Endothelial cell of umbilical vein (primary cell): ENCODE data around the gene MISP.
"Not testable (repeated sequence)": the region's sequence is repeated elsewhere in the genome, so short reads cannot be mapped to it uniquely, and the experiment has no call there.

Source experiments
- EZH2 ChIP-seq: IDR thresholded peaks from 2 replicates; pipeline ENCODE4 v1.6.1; 2012; ENCODE audit warnings: borderline replicate concordance, low read depth, mild to moderate bottlenecking, moderate library complexity, low read length, inconsistent platforms; ENCODE audit not compliant: severe bottlenecking
- GATA2 ChIP-seq: IDR thresholded peaks from 2 replicates; pipeline ENCODE4 v1.7.0; 2011; ENCODE audit warnings: low read depth, mild to moderate bottlenecking, moderate library complexity, mixed read lengths, low read length; ENCODE audit not compliant: insufficient read length, insufficient read depth
- JUN ChIP-seq: IDR thresholded peaks from 2 replicates; pipeline ENCODE4 v1.6.1; 2011; ENCODE audit warnings: borderline replicate concordance, low read depth; ENCODE audit not compliant: insufficient read length, insufficient read depth
- MAX ChIP-seq: IDR thresholded peaks from 2 replicates; pipeline ENCODE4 v1.6.1; 2011; ENCODE audit not compliant: insufficient read depth, insufficient read length
- MYC ChIP-seq: IDR thresholded peaks from one replicate; pipeline ENCODE4 v1.6.1; 2011; ENCODE audit warnings: mild to moderate bottlenecking, low read depth, low read length
- POLR2A ChIP-seq: IDR thresholded peaks from 2 replicates; pipeline ENCODE4 v1.6.1; 2012; ENCODE audit warnings: low read depth, mild to moderate bottlenecking, control low read depth, low read length
- POLR2AphosphoS5 ChIP-seq: IDR thresholded peaks from 2 replicates; pipeline ENCODE4 v1.6.1; 2012; ENCODE audit warnings: low read depth, mild to moderate bottlenecking, control low read depth, low read length, moderate library complexity; ENCODE audit not compliant: insufficient read depth
- TF ChIP-seq, protein P1 (sequence below), 2 donors: IDR thresholded peaks; 1 replicate in 1 of 2; 2 replicates in 1 of 2; pipeline ENCODE4 v1.5.1; 2011; ENCODE audit warnings: low read length in 2 of 2, mild to moderate bottlenecking in 2 of 2, moderate library complexity in 2 of 2, control low read depth in 1 of 2, inconsistent platforms in 1 of 2, low read depth in 1 of 2; ENCODE audit not compliant: insufficient read depth in 1 of 2; ENCODE audit errors: extremely low read depth in 1 of 2

- not testable (repeated sequence) for TF ChIP-seq JUN, POLR2AphosphoS5, MAX, EZH2, MYC, POLR2A, GATA2
- TF ChIP-seq, protein P1, sequence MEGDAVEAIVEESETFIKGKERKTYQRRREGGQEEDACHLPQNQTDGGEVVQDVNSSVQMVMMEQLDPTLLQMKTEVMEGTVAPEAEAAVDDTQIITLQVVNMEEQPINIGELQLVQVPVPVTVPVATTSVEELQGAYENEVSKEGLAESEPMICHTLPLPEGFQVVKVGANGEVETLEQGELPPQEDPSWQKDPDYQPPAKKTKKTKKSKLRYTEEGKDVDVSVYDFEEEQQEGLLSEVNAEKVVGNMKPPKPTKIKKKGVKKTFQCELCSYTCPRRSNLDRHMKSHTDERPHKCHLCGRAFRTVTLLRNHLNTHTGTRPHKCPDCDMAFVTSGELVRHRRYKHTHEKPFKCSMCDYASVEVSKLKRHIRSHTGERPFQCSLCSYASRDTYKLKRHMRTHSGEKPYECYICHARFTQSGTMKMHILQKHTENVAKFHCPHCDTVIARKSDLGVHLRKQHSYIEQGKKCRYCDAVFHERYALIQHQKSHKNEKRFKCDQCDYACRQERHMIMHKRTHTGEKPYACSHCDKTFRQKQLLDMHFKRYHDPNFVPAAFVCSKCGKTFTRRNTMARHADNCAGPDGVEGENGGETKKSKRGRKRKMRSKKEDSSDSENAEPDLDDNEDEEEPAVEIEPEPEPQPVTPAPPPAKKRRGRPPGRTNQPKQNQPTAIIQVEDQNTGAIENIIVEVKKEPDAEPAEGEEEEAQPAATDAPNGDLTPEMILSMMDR (IDR thresholded peaks at IDR 0.05; ENCODE audit: extremely low read depth in 1 of 2, insufficient read depth in 1 of 2, low read depth in 1 of 2, low read length in 2 of 2): not testable (repeated sequence)
Observed at GRCh38 chr19:702847-703246, 48.1 kb upstream of the MISP start.
